HCT116 (cell line): ENCODE measurements around the gene ZNRF3. TPM values are rescaled to one million over a fixed set of nuclear protein-coding genes. Genes with fewer than 3 reads are reported as not detected.

Source experiments
- ATAC-seq: fragments of 200-7000 bp; cut with Tn5 transposase; 2 replicates; pipeline ENCODE4 v1.9.1; 2020; ENCODE audit warnings: mild to moderate bottlenecking, moderate library complexity
- BruUV-seq: library from RNA; stranded (reverse); fragments of 400-500 nt; replicated peaks from 2 replicates; lab custom pipeline; 2021; lab: Mats Ljungman, UMichigan
- CTCF ChIA-PET: fragments of 300-600 bp; sonication (Branson Sonifier 250); formaldehyde crosslinking; loops from one replicate; lab custom pipeline; 2021; ENCODE audit warnings: antibody characterized with exemption; lab: Charles Lee
- POLR2A ChIA-PET: fragments of 300-600, 350-600 bp; sonication (Branson Sonifier 250); formaldehyde crosslinking; loops from one replicate; lab custom pipeline; 2021; ENCODE audit warnings: antibody characterized with exemption; lab: Charles Lee
- RAD21 ChIA-PET, 2 experiments: fragments of 300-600 bp; sonication (Branson Sonifier 250); formaldehyde crosslinking; loops; one replicate each; lab custom pipeline; 2023; ENCODE audit warnings: low total read pairs in 2 of 2; ENCODE audit not compliant: uncharacterized antibody in 2 of 2, unreplicated experiment in 2 of 2, low non-redundant PET in 1 of 2; lab: Charles Lee
- DNase-seq: peaks from one replicate; pipeline ENCODE4 v3.0.0-alpha.2; 2010; ENCODE audit warnings: low read depth, low spot score
- H2AFZ ChIP-seq: fragments of 200-600 bp; shearing (Covaris generic), sonication (generic); 2 replicates; pipeline ENCODE4 v1.6.1; 2017; ENCODE audit warnings: low read depth, mixed run types, mixed read lengths, antibody characterized with exemption, low read length; ENCODE audit not compliant: poor library complexity, severe bottlenecking
- H3K27ac ChIP-seq: 2 replicates; pipeline ENCODE4 v1.5.1; 2012; ENCODE audit warnings: low read depth, low read length
- H3K27me3 ChIP-seq: fragments of 200-600 bp; sonication (generic); 2 replicates; pipeline ENCODE4 v1.6.1; 2016; ENCODE audit warnings: mixed run types, low read length, mixed read lengths; ENCODE audit not compliant: insufficient read depth
- H3K36me3 ChIP-seq, 2 experiments: fragments of 200-500 bp in 1 of 2; fragments of 200-600 bp in 1 of 2; sonication (Bioruptor generic) in 1 of 2; sonication (generic) in 1 of 2; 2 replicates each; pipeline versions ENCODE4 v1.5.1 to v1.6.1; 2014 to 2016; ENCODE audit warnings: low read length in 2 of 2, inconsistent platforms in 1 of 2, mixed read lengths in 1 of 2, mixed run types in 1 of 2; ENCODE audit not compliant: insufficient read depth in 2 of 2, control insufficient read depth in 1 of 2
- H3K4me1 ChIP-seq, 2 experiments: fragments of 200-600 bp in 1 of 2; sonication (generic) in 1 of 2; 2 replicates each; pipeline versions ENCODE4 v1.5.1 to v1.6.1; 2012 to 2017; ENCODE audit warnings: low read length in 2 of 2, inconsistent platforms in 1 of 2, mild to moderate bottlenecking in 1 of 2, mixed read lengths in 1 of 2, mixed run types in 1 of 2, moderate library complexity in 1 of 2; ENCODE audit not compliant: insufficient read depth in 2 of 2, control insufficient read depth in 1 of 2
- H3K4me2 ChIP-seq: fragments of 200-600 bp; sonication (generic); 2 replicates; pipeline ENCODE4 v1.6.1; 2017; ENCODE audit warnings: mixed run types, low read length, mixed read lengths
- H3K4me3 ChIP-seq, 2 experiments: fragments of 200-600 bp in 1 of 2; sonication (generic) in 1 of 2; replicated peaks in 1 of 2; 2 replicates each; pipeline ENCODE4 v1.5.1; 2011 to 2016; ENCODE audit warnings: low read length in 2 of 2, control low read depth in 1 of 2, low read depth in 1 of 2, mild to moderate bottlenecking in 1 of 2, mixed read lengths in 1 of 2, mixed run types in 1 of 2
- H3K79me2 ChIP-seq: fragments of 200-600 bp; sonication (generic); 2 replicates; pipeline ENCODE4 v1.6.1; 2017; ENCODE audit warnings: mild to moderate bottlenecking, mixed run types, low read length, moderate library complexity, mixed read lengths; ENCODE audit not compliant: insufficient read depth
- H3K9ac ChIP-seq: fragments of 200-600 bp; sonication (generic); 2 replicates; pipeline ENCODE4 v1.6.1; 2016; ENCODE audit warnings: low read length, mixed read lengths
- H3K9me2 ChIP-seq: fragments of 200-600 bp; sonication (generic), shearing (Covaris generic); 2 replicates; pipeline ENCODE4 v1.6.1; 2017; ENCODE audit warnings: mixed run types, mild to moderate bottlenecking, moderate library complexity; ENCODE audit not compliant: insufficient read depth
- H3K9me3 ChIP-seq, 2 experiments: fragments of 200-500 bp in 1 of 2; fragments of 200-600 bp in 1 of 2; sonication (Bioruptor generic) in 1 of 2; sonication (generic) in 1 of 2; 2 replicates each; pipeline ENCODE4 v1.6.1; 2014 to 2017; ENCODE audit warnings: low read length in 2 of 2, mixed read lengths in 2 of 2, inconsistent platforms in 1 of 2, low read depth in 1 of 2, mild to moderate bottlenecking in 1 of 2, mixed run types in 1 of 2, moderate library complexity in 1 of 2; ENCODE audit not compliant: control insufficient read depth in 1 of 2, insufficient read depth in 1 of 2
- H4K20me1 ChIP-seq: fragments of 200-600 bp; sonication (generic), shearing (Covaris generic); 2 replicates; pipeline ENCODE4 v1.6.1; 2017; ENCODE audit warnings: mixed run types, mild to moderate bottlenecking, moderate library complexity; ENCODE audit not compliant: insufficient read depth
- CBX3 ChIP-seq: IDR thresholded peaks from 2 replicates; pipeline ENCODE4 v1.6.1; 2012; ENCODE audit warnings: low read depth
- CEBPB ChIP-seq: IDR thresholded peaks from 2 replicates; pipeline ENCODE4 v1.6.1; 2012; ENCODE audit warnings: low read depth
- CTCF ChIP-seq, 3 experiments: fragments of 200-600 bp in 1 of 3; sonication (generic) in 1 of 3; IDR thresholded peaks in 2 of 3; conservative IDR thresholded peaks in 1 of 3; 2 replicates each; pipeline ENCODE4 v1.5.1; 2012 to 2017; ENCODE audit warnings: low read depth in 2 of 3, low read length in 2 of 3, antibody characterized with exemption in 1 of 3, borderline replicate concordance in 1 of 3, control low read depth in 1 of 3, mild to moderate bottlenecking in 1 of 3, mixed read lengths in 1 of 3, mixed run types in 1 of 3, moderate library complexity in 1 of 3; ENCODE audit not compliant: insufficient read depth in 1 of 3
- ELF1 ChIP-seq: IDR thresholded peaks from 2 replicates; pipeline ENCODE4 v1.6.1; 2012; ENCODE audit warnings: low read depth, borderline replicate concordance
- EZH2phosphoT487 ChIP-seq: fragments of 200-600 bp; IDR thresholded peaks from 2 replicates; pipeline ENCODE4 v1.6.1; 2018; ENCODE audit warnings: antibody characterized with exemption, borderline replicate concordance
- JUND ChIP-seq: IDR thresholded peaks from 2 replicates; pipeline ENCODE4 v1.6.1; 2012
- MAX ChIP-seq: IDR thresholded peaks from 2 replicates; pipeline ENCODE4 v1.6.1; 2012
- POLR2A ChIP-seq: IDR thresholded peaks from 2 replicates; pipeline ENCODE4 v1.7.0; 2011; ENCODE audit warnings: borderline replicate concordance; ENCODE audit not compliant: insufficient read depth, insufficient read length; ENCODE audit errors: extremely low read depth
- SP1 ChIP-seq: IDR thresholded peaks from 2 replicates; pipeline ENCODE4 v1.6.1; 2012; ENCODE audit warnings: low read depth
- SRF ChIP-seq: IDR thresholded peaks from 2 replicates; pipeline ENCODE4 v1.6.1; 2012; ENCODE audit warnings: low read depth
- ZFX ChIP-seq: fragments of 450-650 bp; IDR thresholded peaks from 2 replicates; pipeline ENCODE4 v1.6.1; 2017
- intact Hi-C: fragments of 100-400 bp; cut with micrococcal nuclease; formaldehyde crosslinking; loops from 2 replicates; pipeline ENCODE4 v1.10.0; 2022
- total RNA-seq: library from RNA; stranded (reverse); gene quantifications from one replicate; pipeline ENCODE4 v1.2.1, GENCODE V29; 2021; ENCODE audit not compliant: unreplicated experiment
- TF ChIP-seq, protein P1 (sequence below): IDR thresholded peaks from 2 replicates; pipeline ENCODE4 v1.6.1; 2012; ENCODE audit warnings: low read depth
- TF ChIP-seq, protein P2 (sequence below): IDR thresholded peaks from 2 replicates; pipeline ENCODE4 v1.6.1; 2012

Gene ZNRF3
- total RNA-seq, 1 experiment from 2014 or later = 12.2 TPM

GRCh38 chr22:28927630-28928029 lies 44.3 kb downstream of the ZNRF3 start:
- RAD21 ChIA-PET = interaction anchor here in 1 of 2 experiments (0.8 kb wide), 1 partner anchor 103 kb away, joined by 3 read pairs; no protein-coding TSS in a partner anchor
- H4K20me1 ChIP-seq = peaks cover 3% of the 10 kb centered on the region; the same call in 1 of the 2 replicates
- H3K27ac ChIP-seq = no peak overlapping the region
- POLR2A ChIA-PET = no interaction called here
- no peak overlapping the region for H3K4me3 ChIP-seq
- CTCF ChIA-PET = interaction anchor here (1.8 kb wide), 1 partner anchor 10 kb away, joined by 5 read pairs; no protein-coding TSS in a partner anchor
- intact Hi-C loops = no loop called here
- peaks cover 73% of the 10 kb centered on the region for H3K79me2 ChIP-seq
- H3K4me1 ChIP-seq = peaks cover 69 to 72% of the 10 kb centered on the region in 2 experiments
- no peaks in the 10 kb centered on the region for H3K36me3 ChIP-seq
- no peak overlapping the region for H3K9ac ChIP-seq
- no peaks in the 10 kb centered on the region for H3K9me2 ChIP-seq
- no peaks in the 10 kb centered on the region for H3K27me3 ChIP-seq
- no TSS peak for BruUV-seq
- H3K9me3 ChIP-seq = no peaks in the 10 kb centered on the region
- TF ChIP-seq CTCF (IDR thresholded peaks at IDR 0.05 in 2 of 3, conservative IDR thresholded peaks at IDR 0.05 in 1 of 3; ENCODE audit: borderline replicate concordance in 1 of 3, insufficient read depth in 1 of 3, low read depth in 2 of 3, low read length in 2 of 3) (no peak), MAX (no peak), JUND (no peak), EZH2phosphoT487 (no peak), ELF1 (no peak), CBX3 (no peak), SRF (no peak), POLR2A (no peak), CEBPB (no peak), SP1 (no peak), ZFX (no peak)
- TF ChIP-seq, protein P1, sequence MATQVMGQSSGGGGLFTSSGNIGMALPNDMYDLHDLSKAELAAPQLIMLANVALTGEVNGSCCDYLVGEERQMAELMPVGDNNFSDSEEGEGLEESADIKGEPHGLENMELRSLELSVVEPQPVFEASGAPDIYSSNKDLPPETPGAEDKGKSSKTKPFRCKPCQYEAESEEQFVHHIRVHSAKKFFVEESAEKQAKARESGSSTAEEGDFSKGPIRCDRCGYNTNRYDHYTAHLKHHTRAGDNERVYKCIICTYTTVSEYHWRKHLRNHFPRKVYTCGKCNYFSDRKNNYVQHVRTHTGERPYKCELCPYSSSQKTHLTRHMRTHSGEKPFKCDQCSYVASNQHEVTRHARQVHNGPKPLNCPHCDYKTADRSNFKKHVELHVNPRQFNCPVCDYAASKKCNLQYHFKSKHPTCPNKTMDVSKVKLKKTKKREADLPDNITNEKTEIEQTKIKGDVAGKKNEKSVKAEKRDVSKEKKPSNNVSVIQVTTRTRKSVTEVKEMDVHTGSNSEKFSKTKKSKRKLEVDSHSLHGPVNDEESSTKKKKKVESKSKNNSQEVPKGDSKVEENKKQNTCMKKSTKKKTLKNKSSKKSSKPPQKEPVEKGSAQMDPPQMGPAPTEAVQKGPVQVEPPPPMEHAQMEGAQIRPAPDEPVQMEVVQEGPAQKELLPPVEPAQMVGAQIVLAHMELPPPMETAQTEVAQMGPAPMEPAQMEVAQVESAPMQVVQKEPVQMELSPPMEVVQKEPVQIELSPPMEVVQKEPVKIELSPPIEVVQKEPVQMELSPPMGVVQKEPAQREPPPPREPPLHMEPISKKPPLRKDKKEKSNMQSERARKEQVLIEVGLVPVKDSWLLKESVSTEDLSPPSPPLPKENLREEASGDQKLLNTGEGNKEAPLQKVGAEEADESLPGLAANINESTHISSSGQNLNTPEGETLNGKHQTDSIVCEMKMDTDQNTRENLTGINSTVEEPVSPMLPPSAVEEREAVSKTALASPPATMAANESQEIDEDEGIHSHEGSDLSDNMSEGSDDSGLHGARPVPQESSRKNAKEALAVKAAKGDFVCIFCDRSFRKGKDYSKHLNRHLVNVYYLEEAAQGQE = no peak
- TF ChIP-seq, protein P2, sequence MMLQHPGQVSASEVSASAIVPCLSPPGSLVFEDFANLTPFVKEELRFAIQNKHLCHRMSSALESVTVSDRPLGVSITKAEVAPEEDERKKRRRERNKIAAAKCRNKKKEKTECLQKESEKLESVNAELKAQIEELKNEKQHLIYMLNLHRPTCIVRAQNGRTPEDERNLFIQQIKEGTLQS = no peak
- TF ChIP-seq, all 23 proteins: peak for 0
- H2AFZ ChIP-seq = no peak overlapping the region
- DNase-seq (no peak), ATAC-seq (no peak)
- peak overlapping the region; percentile 19; the same call in 1 of the 2 replicates for H3K4me2 ChIP-seq
